HG03103 (cell line): ENCODE results near the gene TTC34.
"Not testable (repeated sequence)": the region's sequence is repeated elsewhere in the genome, so short reads cannot be mapped to it uniquely, and the experiment has no call there.

Experiments
- ATAC-seq: cut with Tn5 transposase; IDR thresholded peaks from one replicate; pipeline ENCODE4 v1.9.1; 2021; ENCODE audit warnings: low read depth; ENCODE audit not compliant: unreplicated experiment

TTC34 gene

GRCh38 chr1:2685671-2686070 lies 115.8 kb downstream of the TTC34 start:
- not testable (repeated sequence) for ATAC-seq

- ATAC-seq: not testable (repeated sequence)
Observed at GRCh38 chr1:2684878-2685277, 116.6 kb downstream of the TTC34 start.

- ATAC-seq: not testable (repeated sequence)
Observed at GRCh38 chr1:2684000-2684399, 117.5 kb downstream of the TTC34 start.

- not testable (repeated sequence) for ATAC-seq
Observed at GRCh38 chr1:2683321-2683741, 118.2 kb downstream of the TTC34 start.

- not testable (repeated sequence) for ATAC-seq
Observed at GRCh38 chr1:2682879-2683278, 118.6 kb downstream of the TTC34 start.

GRCh38 chr1:2676726-2677125 lies 124.8 kb downstream of the TTC34 start:
- ATAC-seq: not testable (repeated sequence)

GRCh38 chr1:2671656-2672055 lies 129.8 kb downstream of the TTC34 start:
- not testable (repeated sequence) for ATAC-seq

GRCh38 chr1:2659806-2660205 lies 141.7 kb downstream of the TTC34 start:
- ATAC-seq: not testable (repeated sequence)

- not testable (repeated sequence) for ATAC-seq
Observed at GRCh38 chr1:2657909-2658308, 143.6 kb downstream of the TTC34 start.

- ATAC-seq: not testable (repeated sequence)
Observed at GRCh38 chr1:2657124-2657523, 144.4 kb downstream of the TTC34 start.

- ATAC-seq: not testable (repeated sequence)
Observed at GRCh38 chr1:2655598-2656434, 145.7 kb downstream of the TTC34 start.

GRCh38 chr1:2654443-2654948 lies 147.0 kb downstream of the TTC34 start:
- not testable (repeated sequence) for ATAC-seq

GRCh38 chr1:2653741-2654442 lies 147.6 kb downstream of the TTC34 start:
- ATAC-seq: not testable (repeated sequence)

GRCh38 chr1:2652926-2653571 lies 148.4 kb downstream of the TTC34 start:
- not testable (repeated sequence) for ATAC-seq

GRCh38 chr1:2652152-2652925 lies 149.2 kb downstream of the TTC34 start:
- ATAC-seq: not testable (repeated sequence)

- no peak for ATAC-seq
Observed at GRCh38 chr1:2650967-2651645, 150.4 kb downstream of the TTC34 start.

- ATAC-seq: no peak
Observed at GRCh38 chr1:2646837-2647236, 154.7 kb downstream of the TTC34 start.

GRCh38 chr1:2645776-2646175 lies 155.7 kb downstream of the TTC34 start:
- no peak for ATAC-seq

GRCh38 chr1:2645143-2645542 lies 156.3 kb downstream of the TTC34 start:
- ATAC-seq: no peak
